Endodermal cell (in vitro differentiated cells): ENCODE measurements around the gene BMPER. TPM values are rescaled to one million over a fixed set of nuclear protein-coding genes. Genes with fewer than 3 reads are reported as not detected.

Source experiments
- DNase-seq: peaks from one replicate; pipeline ENCODE4 v3.0.0-alpha.2; 2017
- H3K27ac ChIP-seq: 2 replicates; pipeline ENCODE4 v1.5.1; 2013; ENCODE audit warnings: mild to moderate bottlenecking, low read depth, low read length, moderate library complexity
- H3K27me3 ChIP-seq: 2 replicates; pipeline ENCODE4 v1.6.1; 2013; ENCODE audit warnings: mild to moderate bottlenecking, low read length, moderate library complexity; ENCODE audit not compliant: insufficient read depth, control insufficient read depth, poor library complexity, severe bottlenecking
- H3K36me3 ChIP-seq: 2 replicates; pipeline ENCODE4 v1.7.0; 2013; ENCODE audit warnings: mild to moderate bottlenecking, low read length, moderate library complexity; ENCODE audit not compliant: control insufficient read depth, insufficient read depth
- H3K4me1 ChIP-seq: one replicate; pipeline ENCODE4 v1.7.0; 2013; ENCODE audit warnings: low read length; ENCODE audit not compliant: control insufficient read depth, insufficient read depth
- H3K4me3 ChIP-seq: 2 replicates; pipeline ENCODE4 v1.5.1; 2013; ENCODE audit warnings: mild to moderate bottlenecking, low read length, moderate library complexity
- H3K9ac ChIP-seq: 2 replicates; pipeline ENCODE4 v1.6.1; 2013; ENCODE audit warnings: mild to moderate bottlenecking, low read length, moderate library complexity; ENCODE audit not compliant: poor library complexity, severe bottlenecking; ENCODE audit errors: extremely low read depth
- H3K9me3 ChIP-seq: 2 replicates; pipeline ENCODE4 v1.6.1; 2013; ENCODE audit warnings: mild to moderate bottlenecking, low read length, moderate library complexity; ENCODE audit not compliant: control insufficient read depth
- H3K27ac Mint-ChIP-seq: 2 replicates; pipeline ENCODE4 v1.8.0; 2020; ENCODE audit warnings: mixed read lengths
- H3K27me3 Mint-ChIP-seq: 2 replicates; pipeline ENCODE4 v1.8.0; 2021; ENCODE audit warnings: mild to moderate bottlenecking, mixed read lengths; ENCODE audit not compliant: insufficient read depth
- H3K36me3 Mint-ChIP-seq: 2 replicates; pipeline ENCODE4 v1.8.0; 2020; ENCODE audit warnings: low read depth, mixed read lengths
- H3K4me1 Mint-ChIP-seq: 2 replicates; pipeline ENCODE4 v1.8.0; 2020; ENCODE audit warnings: mixed read lengths
- H3K4me3 Mint-ChIP-seq: 2 replicates; pipeline ENCODE4 v1.8.0; 2020; ENCODE audit warnings: mild to moderate bottlenecking, moderate library complexity, mixed read lengths
- H3K9me3 Mint-ChIP-seq: 2 replicates; pipeline ENCODE4 v1.8.0; 2020; ENCODE audit warnings: mild to moderate bottlenecking, mixed read lengths
- CTCF ChIP-seq: fragments of 200-600 bp; sonication (generic); conservative IDR thresholded peaks from 2 replicates; pipeline ENCODE4 v1.5.0; 2021; ENCODE audit warnings: antibody characterized with exemption, mild to moderate bottlenecking
- WGBS, 2 experiments: methylation state at CpG; one replicate each; pipeline versions ENCODE4 v1.1.5 to v1.1.7; 2013; ENCODE audit warnings: missing lambda C conversion rate in 2 of 2, mixed read lengths in 1 of 2; ENCODE audit not compliant: insufficient coverage in 1 of 2, insufficient read length in 1 of 2; 5-methylcytosine and 5-hydroxymethylcytosine counted together
- total RNA-seq, 2 donors: library from RNA; stranded (reverse); fragmentation: NEBNext Ultra II Directional in 1 of 2; extraction: Animal tissue kit (Norgen Biotek cat#: 25700) in 1 of 2; gene quantifications; 2 replicates in 1 of 2; 3 replicates in 1 of 2; pipeline ENCODE4 v1.2.1, GENCODE V29; 2021

Gene BMPER
- total RNA-seq, 2 donors from 2014 or later = 71.2 to 72.2 TPM

GRCh38 chr7:33981226-33981625, 75.9 kb downstream of the BMPER start:
- Mint-ChIP-seq H3K27ac (no peak overlapping the region), H3K4me1 (peaks cover 14% of the 10 kb centered on the region), H3K36me3 (peaks cover 28% of the 10 kb centered on the region), H3K4me3 (no peak overlapping the region), H3K9me3 (no peaks in the 10 kb centered on the region), H3K27me3 (no peaks in the 10 kb centered on the region)
- Histone ChIP-seq H3K9ac (no peak overlapping the region), H3K4me1 (peaks cover 7% of the 10 kb centered on the region), H3K4me3 (no peak overlapping the region), H3K27ac (no peak overlapping the region), H3K9me3 (no peaks in the 10 kb centered on the region), H3K27me3 (no peaks in the 10 kb centered on the region), H3K36me3 (peaks cover 9% of the 10 kb centered on the region)
- no peak for TF ChIP-seq CTCF
- DNase-seq = no peak
- 80 to 89% methylated on average over 2 of the region's 3 CpGs for WGBS, 2 experiments

GRCh38 chr7:33981671-33982424, 76.5 kb downstream of the BMPER start:
- H3K27ac ChIP-seq = no peak overlapping the region
- H3K4me3 Mint-ChIP-seq = no peak overlapping the region

GRCh38 chr7:33982425-33982786, 77.1 kb downstream of the BMPER start:
- H3K27me3 ChIP-seq = no peaks in the 10 kb centered on the region
- H3K4me1 Mint-ChIP-seq = peaks cover 14% of the 10 kb centered on the region
- H3K9ac ChIP-seq = no peak overlapping the region
- no peaks in the 10 kb centered on the region for H3K27me3 Mint-ChIP-seq
- H3K27ac Mint-ChIP-seq = no peak overlapping the region
- H3K9me3 ChIP-seq = no peaks in the 10 kb centered on the region
- H3K27ac ChIP-seq = no peak overlapping the region
- no peaks in the 10 kb centered on the region for H3K9me3 Mint-ChIP-seq
- H3K4me3 ChIP-seq = no peak overlapping the region
- peaks cover 26% of the 10 kb centered on the region for H3K36me3 Mint-ChIP-seq
- H3K4me1 ChIP-seq = peaks cover 7% of the 10 kb centered on the region
- no peak overlapping the region for H3K4me3 Mint-ChIP-seq
- no peaks in the 10 kb centered on the region for H3K36me3 ChIP-seq
- no peak for DNase-seq
- 44 to 80% methylated on average over 1 to 2 of the region's 2 CpGs for WGBS, 2 experiments
- TF ChIP-seq CTCF = peak; percentile 81

More at GRCh38 chr7:33981671-33982424, 76.5 kb downstream of the BMPER start:
- no peaks in the 10 kb centered on the region for H3K27me3 ChIP-seq
- 67 to 89% methylated on average over 1 to 5 of the region's 5 CpGs for WGBS, 2 experiments
- Mint-ChIP-seq H3K36me3 (peaks cover 26% of the 10 kb centered on the region), H3K4me1 (peaks cover 14% of the 10 kb centered on the region), H3K9me3 (no peaks in the 10 kb centered on the region), H3K27ac (no peak overlapping the region), H3K27me3 (no peaks in the 10 kb centered on the region)
- no peak for TF ChIP-seq CTCF
- no peak for DNase-seq
- no peak overlapping the region for H3K4me3 ChIP-seq
- peaks cover 5% of the 10 kb centered on the region for H3K36me3 ChIP-seq
- H3K9me3 ChIP-seq = no peaks in the 10 kb centered on the region
- H3K9ac ChIP-seq = no peak overlapping the region
- H3K4me1 ChIP-seq = peaks cover 7% of the 10 kb centered on the region
